ENCODE results near the gene FKBP1B.
"Not testable (repeated sequence)": the region's sequence is repeated elsewhere in the genome, so short reads cannot be mapped to it uniquely, and the experiment has no call there.

The FKBP1B gene

GRCh38 chr2:24104906-24105305, 55.4 kb downstream of the FKBP1B start:
- no peak for DNase-seq

GRCh38 chr2:24105816-24106215, 56.3 kb downstream of the FKBP1B start:
- no peak for DNase-seq

GRCh38 chr2:24106786-24107185, 57.2 kb downstream of the FKBP1B start:
- no peak for DNase-seq

GRCh38 chr2:24107336-24107735, 57.8 kb downstream of the FKBP1B start:
- DNase-seq, result no peak

GRCh38 chr2:24109431-24109830, 59.9 kb downstream of the FKBP1B start:
- not testable (repeated sequence) for DNase-seq

- DNase-seq, result no peak
These were observed 61.2 kb downstream of the FKBP1B start for GRCh38 chr2:24110660-24111303.

- no peak for DNase-seq
These were observed 61.9 kb downstream of the FKBP1B start for GRCh38 chr2:24111407-24111901.

Data from CD4-positive, alpha-beta T cell treated with Interleukin-17A for 1 hour (primary cell).